ENCODE results near the gene FAM153A.
"Not testable (repeated sequence)": the region's sequence is repeated elsewhere in the genome, so short reads cannot be mapped to it uniquely, and the experiment has no call there.

Gene FAM153A

GRCh38 chr5:177723831-177724485 is 58.7 kb downstream of the FAM153A start:
- not testable (repeated sequence) for DNase-seq

GRCh38 chr5:177722829-177723228 is 59.9 kb downstream of the FAM153A start:
- not testable (repeated sequence) for DNase-seq

DNA sequence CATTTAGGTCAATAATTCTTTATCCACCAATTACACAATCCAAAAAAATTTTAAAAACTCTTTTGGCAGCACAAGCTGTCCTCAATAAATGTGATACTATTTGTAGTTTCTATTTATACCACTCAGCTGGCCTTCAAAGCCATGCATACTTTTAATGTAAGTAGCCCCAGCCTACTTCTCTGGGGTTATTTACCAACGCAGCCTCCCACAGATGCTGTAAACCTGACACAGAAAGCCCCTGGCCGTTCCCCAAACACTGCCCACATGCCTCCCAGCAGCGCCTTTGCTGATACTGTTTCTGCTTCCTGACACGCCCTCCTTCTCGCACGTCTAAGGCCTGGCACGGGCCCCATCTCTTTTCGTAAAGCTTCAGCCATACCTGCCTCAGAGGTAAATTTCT is 62.7 kb downstream of the FAM153A start:
- DNase-seq: not testable (repeated sequence)

DNA sequence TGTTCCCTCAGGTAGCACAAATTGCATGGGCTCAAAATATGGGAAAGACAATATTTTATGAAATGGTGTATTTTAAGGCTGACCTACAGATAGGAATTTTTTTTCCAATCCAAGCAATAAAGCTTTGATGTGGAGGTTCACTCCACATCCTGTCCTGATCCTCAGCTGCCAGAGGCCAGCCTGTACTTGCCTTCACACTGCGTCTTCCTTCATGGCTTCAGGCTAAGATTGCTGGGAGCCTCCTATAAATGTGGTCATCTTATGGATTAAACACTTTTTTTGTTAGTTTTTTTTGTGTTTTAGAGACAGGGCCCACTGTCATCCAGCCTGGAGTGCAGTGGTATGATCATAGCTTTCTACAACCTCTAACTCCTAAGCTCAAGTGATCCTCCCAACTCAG is 67.3 kb downstream of the FAM153A start:
- not testable (repeated sequence) for DNase-seq

GRCh38 chr5:177696100-177696499 is 86.6 kb downstream of the FAM153A start:
- DNase-seq: not testable (repeated sequence)

DNA sequence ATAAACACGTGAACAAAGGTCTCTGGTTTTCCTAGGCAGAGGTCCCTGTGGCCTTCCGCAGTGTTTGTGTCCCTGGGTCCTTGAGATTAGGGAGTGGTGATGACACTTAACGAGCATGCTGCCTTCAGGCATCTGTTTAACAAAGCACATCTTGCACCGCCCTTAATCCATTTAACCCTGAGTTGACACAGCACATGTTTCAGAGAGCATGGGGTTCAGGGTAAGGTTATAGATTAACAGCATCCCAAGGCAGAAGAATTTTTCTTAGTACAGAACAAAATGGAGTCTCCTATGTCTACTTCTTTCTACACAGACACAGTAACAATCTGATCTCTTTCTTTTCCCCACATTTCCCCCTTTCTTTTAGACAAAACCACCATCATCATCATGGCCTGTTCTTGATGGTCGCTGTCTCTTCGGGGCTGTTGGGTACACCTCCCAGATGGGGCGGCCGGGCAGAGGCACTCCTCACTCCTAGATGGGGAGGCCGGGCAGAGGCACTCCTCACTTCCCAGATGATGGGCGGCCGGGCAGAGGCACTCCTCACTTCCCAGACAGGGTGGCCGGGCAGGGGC is 87.3 kb downstream of the FAM153A start:
- DNase-seq: not testable (repeated sequence)

DNA sequence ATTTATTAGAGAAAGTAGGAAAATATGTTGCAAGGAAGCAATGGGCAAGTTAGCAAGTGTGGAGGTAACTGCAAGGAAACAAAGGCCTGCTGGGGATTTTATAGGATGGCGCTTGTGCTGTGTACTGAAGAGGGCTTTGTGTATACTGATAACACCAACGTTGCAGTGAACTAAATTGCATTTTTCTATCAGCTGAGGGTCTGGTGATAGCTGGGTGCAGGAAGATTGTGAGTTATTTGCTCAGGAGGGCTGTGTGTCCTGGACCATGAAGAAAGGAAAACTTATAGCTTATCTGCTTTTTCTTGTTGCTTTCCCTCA is 88.2 kb downstream of the FAM153A start:
- not testable (repeated sequence) for DNase-seq

- DNase-seq: not testable (repeated sequence)
These were observed 88.8 kb downstream of the FAM153A start for GRCh38 chr5:177693671-177694517.

DNA sequence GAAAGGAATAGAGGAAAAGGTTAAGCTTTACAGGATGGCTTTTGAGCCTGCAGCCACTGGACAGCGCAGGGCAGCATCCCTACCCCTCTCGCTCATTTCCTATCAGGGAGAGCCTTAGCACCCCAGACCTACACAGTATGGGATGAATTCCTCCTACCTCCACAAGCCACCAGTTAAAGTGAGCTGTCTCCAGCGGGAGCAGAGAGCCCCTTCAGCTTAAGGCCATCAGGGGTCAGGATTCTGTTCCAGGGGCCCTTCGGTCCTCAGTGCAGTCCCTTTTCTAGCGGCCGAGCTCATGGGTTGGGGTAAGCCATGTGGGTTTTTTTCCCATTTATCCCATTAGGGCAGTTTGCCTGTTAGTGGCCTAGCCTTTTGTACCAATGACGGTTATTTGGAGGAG is 89.7 kb downstream of the FAM153A start:
- DNase-seq: not testable (repeated sequence)

DNA sequence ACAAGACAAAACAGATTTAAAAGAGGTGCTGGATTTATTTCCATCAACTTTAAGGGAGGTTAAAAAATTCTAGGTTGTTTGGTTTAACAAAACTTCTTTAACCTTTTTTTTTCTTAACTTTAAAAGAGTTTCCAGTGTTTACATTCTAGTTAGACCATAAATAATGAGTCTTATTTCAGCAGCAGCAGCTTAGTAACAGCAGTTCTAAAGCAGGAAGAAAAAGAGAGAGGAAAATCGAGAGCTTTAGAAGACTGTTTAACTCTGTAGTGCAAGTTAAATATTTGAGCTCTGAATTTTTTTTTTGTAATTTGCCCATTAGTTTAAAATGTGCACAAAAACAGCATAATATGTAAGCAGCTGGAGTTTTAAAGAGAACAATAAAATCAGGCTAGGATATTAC is 90.2 kb downstream of the FAM153A start:
- not testable (repeated sequence) for DNase-seq

DNA sequence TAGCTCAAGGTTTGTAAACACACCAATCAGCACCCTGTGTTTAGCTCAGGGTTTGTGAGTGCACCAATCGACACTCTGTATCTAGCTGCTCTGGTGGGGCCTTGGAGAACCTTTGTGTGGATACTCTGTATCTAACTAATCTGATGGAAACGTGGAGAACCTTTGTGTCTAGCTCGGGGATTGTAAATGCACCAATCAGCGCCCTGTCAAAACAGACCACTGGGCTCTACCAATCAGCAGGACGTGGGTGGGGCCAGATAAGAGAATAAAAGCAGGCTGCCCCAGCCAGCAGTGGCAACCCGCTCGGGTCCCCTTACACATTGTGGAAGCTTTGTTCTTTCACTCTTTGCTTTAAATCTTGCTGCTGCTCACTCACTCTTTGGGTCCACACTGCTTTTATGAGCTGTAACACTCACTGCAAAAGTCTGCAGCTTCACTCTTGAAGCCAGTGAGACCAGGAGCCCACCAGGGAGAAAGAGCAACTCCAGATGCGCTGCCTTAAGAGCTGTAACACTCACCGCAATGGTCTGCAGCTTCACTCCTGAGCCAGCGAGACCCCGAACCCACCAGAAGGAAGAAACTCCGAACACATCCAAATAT is 93.6 kb downstream of the FAM153A start:
- DNase-seq: not testable (repeated sequence)

DNA sequence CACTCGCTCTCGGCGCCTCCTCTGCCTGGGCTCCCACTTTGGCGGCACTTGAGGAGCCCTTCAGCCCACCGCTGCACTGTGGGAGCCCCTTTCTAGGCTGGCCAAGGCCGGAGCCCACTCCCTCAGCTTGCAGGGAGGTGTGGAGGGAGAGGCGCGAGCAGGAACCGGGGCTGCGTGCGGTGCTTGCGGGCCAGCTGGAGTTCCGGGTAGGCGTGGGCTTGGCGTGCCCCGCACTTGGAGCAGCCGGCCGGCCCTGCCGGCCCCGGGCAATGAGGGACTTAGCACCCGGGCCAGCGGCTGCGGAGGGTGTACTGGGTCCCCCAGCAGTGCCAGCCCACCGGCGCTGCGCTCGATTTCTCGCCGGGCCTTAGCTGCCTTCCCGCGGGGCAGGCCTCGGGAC is 94.6 kb downstream of the FAM153A start:
- not testable (repeated sequence) for DNase-seq

- DNase-seq: not testable (repeated sequence)
These were observed 100.8 kb downstream of the FAM153A start for GRCh38 chr5:177681920-177682319.
